B cell (primary cell): ENCODE data around the gene FBXL2. TPM values are rescaled to one million over a fixed set of nuclear protein-coding genes. Genes with fewer than 3 reads are reported as not detected.

Experiments used
- ATAC-seq: fragments of 200-7000 bp; cut with Tn5 transposase; one replicate; pipeline ENCODE4 v1.10.0; 2021; ENCODE audit warnings: low read depth, mild to moderate bottlenecking, moderate number of reproducible peaks, moderate library complexity
- CTCF ChIA-PET: fragments of 350-600 bp; sonication (Branson Sonifier 250); formaldehyde crosslinking; loops from one replicate; lab custom pipeline; 2021; ENCODE audit warnings: antibody characterized with exemption, inconsistent platforms; lab: Charles Lee
- POLR2A ChIA-PET: fragments of 350-600 bp; sonication (Branson Sonifier 250); formaldehyde crosslinking; loops from one replicate; lab custom pipeline; 2021; ENCODE audit warnings: antibody characterized with exemption; lab: Charles Lee
- DNase-seq: peaks from one replicate; pipeline ENCODE4 v3.0.0; 2013
- H2AFZ ChIP-seq: 2 replicates; pipeline ENCODE4 v1.6.1; 2012; ENCODE audit warnings: mild to moderate bottlenecking, low read depth, low read length; ENCODE audit not compliant: insufficient read depth, poor library complexity, severe bottlenecking
- H3K27ac ChIP-seq, 2 donors: 1 replicate in 1 of 2; 2 replicates in 1 of 2; pipeline ENCODE4 v1.5.1; 2012 to 2013; ENCODE audit warnings: low read length in 2 of 2, mild to moderate bottlenecking in 2 of 2, moderate library complexity in 1 of 2
- H3K27me3 ChIP-seq, 4 experiments: fragments of 200-600 bp in 1 of 4; sonication (generic) in 1 of 4; replicated peaks in 1 of 4; 1 replicate in 2 of 4; 2 replicates in 2 of 4; pipeline versions ENCODE4 v1.6.1 to v1.7.0; 2013 to 2016; ENCODE audit warnings: low read length in 3 of 4, mild to moderate bottlenecking in 2 of 4, mixed read lengths in 1 of 4, moderate library complexity in 1 of 4; ENCODE audit not compliant: insufficient read depth in 4 of 4, control insufficient read depth in 3 of 4; ENCODE audit errors: control extremely low read depth in 1 of 4
- H3K36me3 ChIP-seq, 2 experiments: replicated peaks in 1 of 2; 1 replicate in 1 of 2; 2 replicates in 1 of 2; pipeline versions ENCODE4 v1.6.1 to v1.7.1; 2013; ENCODE audit warnings: low read length in 1 of 2; ENCODE audit not compliant: insufficient read depth in 2 of 2, control insufficient read depth in 1 of 2; ENCODE audit errors: control extremely low read depth in 1 of 2, extremely low read depth in 1 of 2
- H3K4me1 ChIP-seq, 2 donors: fragments of 200-600 bp in 1 of 2; sonication (generic) in 1 of 2; 1 replicate in 1 of 2; 2 replicates in 1 of 2; pipeline versions ENCODE4 v1.5.1 to v1.6.1; 2013 to 2017; ENCODE audit warnings: low read length in 2 of 2; ENCODE audit not compliant: control insufficient read depth in 2 of 2, insufficient read depth in 2 of 2
- H3K4me2 ChIP-seq: replicated peaks from 2 replicates; pipeline ENCODE3; 2012; ENCODE audit warnings: mild to moderate bottlenecking, low read depth, low read length; ENCODE audit not compliant: poor library complexity, severe bottlenecking
- H3K4me3 ChIP-seq, 5 experiments: fragments of 200-600 bp in 1 of 5; sonication (generic) in 1 of 5; 1 replicate in 3 of 5; 2 replicates in 2 of 5; pipeline versions ENCODE4 v1.5.1 to v1.7.0; 2011 to 2016; ENCODE audit warnings: low read length in 4 of 5, mild to moderate bottlenecking in 4 of 5, low read depth in 2 of 5, control low read depth in 1 of 5, moderate library complexity in 1 of 5; ENCODE audit not compliant: insufficient read depth in 1 of 5; ENCODE audit errors: control extremely low read depth in 1 of 5, extremely low read depth in 1 of 5
- H3K79me2 ChIP-seq: fragments of 200-600 bp; sonication (generic); one replicate; pipeline ENCODE4 v1.6.0; 2016; ENCODE audit warnings: low read length; ENCODE audit not compliant: control insufficient read depth, insufficient read depth
- H3K9ac ChIP-seq: fragments of 200-600 bp; sonication (generic); 2 replicates; pipeline ENCODE4 v1.6.1; 2017; ENCODE audit warnings: mild to moderate bottlenecking, low read length, moderate library complexity
- H3K9me3 ChIP-seq, 3 donors: one replicate each; pipeline versions ENCODE4 v1.6.1 to v1.7.1; 2013; ENCODE audit warnings: low read length in 2 of 3; ENCODE audit not compliant: control insufficient read depth in 2 of 3, insufficient read depth in 1 of 3; ENCODE audit errors: control extremely low read depth in 1 of 3
- H4K20me1 ChIP-seq: 2 replicates; pipeline ENCODE4 v1.6.0; 2012; ENCODE audit warnings: mild to moderate bottlenecking, low read length; ENCODE audit not compliant: insufficient read depth, control insufficient read depth, poor library complexity, severe bottlenecking
- H3K27ac Mint-ChIP-seq: one replicate; pipeline ENCODE4 v1.8.0; 2021; ENCODE audit warnings: mixed read lengths
- H3K27me3 Mint-ChIP-seq: one replicate; pipeline ENCODE4 v1.8.0; 2021; ENCODE audit warnings: mixed read lengths
- H3K4me1 Mint-ChIP-seq: one replicate; pipeline ENCODE4 v1.8.0; 2021; ENCODE audit warnings: mixed read lengths
- H3K4me3 Mint-ChIP-seq: one replicate; pipeline ENCODE4 v1.8.0; 2021; ENCODE audit warnings: mixed read lengths
- H3K9me3 Mint-ChIP-seq: one replicate; pipeline ENCODE4 v1.8.0; 2022; ENCODE audit warnings: mixed read lengths; ENCODE audit not compliant: insufficient read depth
- CTCF ChIP-seq: fragments of 200-600 bp; IDR thresholded peaks from one replicate; pipeline ENCODE4 v1.8.0; 2022; ENCODE audit warnings: antibody characterized with exemption, mild to moderate bottlenecking
- EZH2 ChIP-seq: IDR thresholded peaks from 2 replicates; pipeline ENCODE4 v1.6.1; 2012; ENCODE audit warnings: borderline replicate concordance, low read depth, mild to moderate bottlenecking, moderate library complexity, low read length; ENCODE audit not compliant: insufficient read depth, poor library complexity, severe bottlenecking
- WGBS: methylation state at CpG from one replicate; pipeline ENCODE4 v1.1.5; 2013; ENCODE audit warnings: missing lambda C conversion rate; ENCODE audit not compliant: insufficient coverage; 5-methylcytosine and 5-hydroxymethylcytosine counted together
- intact Hi-C: fragments of 100-400 bp; cut with micrococcal nuclease; formaldehyde crosslinking; loops from one replicate; pipeline ENCODE4 v1.10.0; 2022
- polyA plus RNA-seq: library from polyadenylated mRNA; depleted of rRNA; stranded (reverse); fragments of >200 nt; gene quantifications from 2 replicates; pipeline ENCODE4 v1.2.3, GENCODE V29; 2012
- total RNA-seq, 2 donors: library from RNA; stranded (reverse); fragments of 120-200 nt in 1 of 2; gene quantifications; 1 replicate in 1 of 2; 2 replicates in 1 of 2; pipeline versions ENCODE4 v1.2.3 to v1.2.4, GENCODE V29; 2013 to 2022

The FBXL2 gene
- total and polyA plus RNA-seq, 2 donors (not counting 1 experiment from before 2014, with no cell fraction given) = 0.34 TPM; not detected in 1

- ChIA-PET POLR2A (no interaction called here), CTCF (interaction anchor here (3.5 kb wide), 1 partner anchor 11 kb away, joined by 22 read pairs; no protein-coding TSS in a partner anchor)
- ATAC-seq (no peak), DNase-seq (no peak)
- Mint-ChIP-seq H3K4me1 (no peaks in the 10 kb centered on the region), H3K9me3 (no peaks in the 10 kb centered on the region), H3K4me3 (no peak overlapping the region), H3K27ac (no peak overlapping the region), H3K27me3 (no peaks in the 10 kb centered on the region)
- no peak overlapping the region for H3K4me3 ChIP-seq
- H3K27me3 ChIP-seq = no peaks in the 10 kb centered on the region
- no peak overlapping the region for H3K4me2 ChIP-seq
- H3K79me2 ChIP-seq = no peaks in the 10 kb centered on the region
- no peaks in the 10 kb centered on the region for H4K20me1 ChIP-seq
- intact Hi-C loops = no loop called here
- TF ChIP-seq EZH2 (no peak), CTCF (no peak)
- no peak overlapping the region for H3K9ac ChIP-seq
- H3K36me3 ChIP-seq = peaks cover 0 to 18% of the 10 kb centered on the region in 2 experiments
- no peak overlapping the region for H2AFZ ChIP-seq
- no peak overlapping the region for H3K27ac ChIP-seq
- 100% methylated on average over 8 of the region's 12 CpGs for WGBS
- no peaks in the 10 kb centered on the region for H3K4me1 ChIP-seq
- peaks cover 0 to 3% (median 0%) of the 10 kb centered on the region in 3 donors for H3K9me3 ChIP-seq
These were observed 106.7 kb downstream of the FBXL2 start for GRCh38 chr3:33383951-33384350.

- H3K27ac Mint-ChIP-seq = no peak overlapping the region
- intact Hi-C loops = no loop called here
- Histone ChIP-seq H3K9me3 (peaks cover 0 to 3% (median 0%) of the 10 kb centered on the region in 3 donors), H3K4me2 (no peak overlapping the region), H3K36me3 (peaks cover 0 to 30% of the 10 kb centered on the region in 2 experiments), H3K4me3 (no peak overlapping the region), H2AFZ (no peak overlapping the region), H3K4me1 (no peaks in the 10 kb centered on the region), H3K27me3 (no peaks in the 10 kb centered on the region), H3K27ac (no peak overlapping the region), H3K79me2 (no peaks in the 10 kb centered on the region), H4K20me1 (no peaks in the 10 kb centered on the region), H3K9ac (no peak overlapping the region)
- DNase-seq (no peak), ATAC-seq (no peak)
- no peaks in the 10 kb centered on the region for H3K9me3 Mint-ChIP-seq
- TF ChIP-seq CTCF (no peak), EZH2 (no peak)
- WGBS = 54% methylated on average over 4 of the region's 5 CpGs
- no peak overlapping the region for H3K4me3 Mint-ChIP-seq
- CTCF ChIA-PET = interaction anchor here (1.2 to 3.5 kb wide), 2 partner anchors 10 to 12 kb away, joined by 3 to 22 read pairs; no protein-coding TSS in a partner anchor
- no peaks in the 10 kb centered on the region for H3K27me3 Mint-ChIP-seq
- POLR2A ChIA-PET = no interaction called here
- no peaks in the 10 kb centered on the region for H3K4me1 Mint-ChIP-seq
These were observed 108.2 kb downstream of the FBXL2 start for GRCh38 chr3:33385423-33385822.
